GM19035 (cell line): ENCODE results near the gene GPR22.

Source experiments
- ATAC-seq: cut with Tn5 transposase; IDR thresholded peaks from one replicate; pipeline ENCODE4 v1.9.1; 2021; ENCODE audit not compliant: unreplicated experiment

The GPR22 gene

GRCh38 chr7:107474104-107474521 lies 4.3 kb downstream of the GPR22 start:
- no peak for ATAC-seq

- ATAC-seq, result no peak
Observed at GRCh38 chr7:107479303-107479702, 9.4 kb downstream of the GPR22 start.

- ATAC-seq, result no peak
Observed at GRCh38 chr7:107480932-107481331, 11.1 kb downstream of the GPR22 start.

- no peak for ATAC-seq
Observed at GRCh38 chr7:107482571-107482970, 12.7 kb downstream of the GPR22 start.

- no peak for ATAC-seq
Observed at GRCh38 chr7:107486041-107486440, 16.2 kb downstream of the GPR22 start.

GRCh38 chr7:107492875-107493274 lies 23.0 kb downstream of the GPR22 start:
- ATAC-seq, result no peak

GRCh38 chr7:107494315-107494751 lies 24.5 kb downstream of the GPR22 start:
- ATAC-seq, result no peak

GRCh38 chr7:107494884-107495283 lies 25.0 kb downstream of the GPR22 start:
- ATAC-seq, result no peak

GRCh38 chr7:107495516-107495915 lies 25.7 kb downstream of the GPR22 start:
- ATAC-seq, result no peak

- no peak for ATAC-seq
Observed at GRCh38 chr7:107499731-107500130, 29.9 kb downstream of the GPR22 start.

GRCh38 chr7:107501593-107501992 lies 31.7 kb downstream of the GPR22 start:
- ATAC-seq, result no peak

- ATAC-seq, result no peak
Observed at GRCh38 chr7:107502154-107502553, 32.3 kb downstream of the GPR22 start.

GRCh38 chr7:107502797-107503196 lies 32.9 kb downstream of the GPR22 start:
- ATAC-seq, result no peak

GRCh38 chr7:107503687-107504086 lies 33.8 kb downstream of the GPR22 start:
- ATAC-seq, result no peak

- no peak for ATAC-seq
Observed at GRCh38 chr7:107505362-107505761, 35.5 kb downstream of the GPR22 start.

- no peak for ATAC-seq
Observed at GRCh38 chr7:107505997-107506673, 36.3 kb downstream of the GPR22 start.

- ATAC-seq, result no peak
Observed at GRCh38 chr7:107506674-107507339, 37.0 kb downstream of the GPR22 start.
